ENCODE results near the gene GTF3C4.

GTF3C4 gene, protein sequence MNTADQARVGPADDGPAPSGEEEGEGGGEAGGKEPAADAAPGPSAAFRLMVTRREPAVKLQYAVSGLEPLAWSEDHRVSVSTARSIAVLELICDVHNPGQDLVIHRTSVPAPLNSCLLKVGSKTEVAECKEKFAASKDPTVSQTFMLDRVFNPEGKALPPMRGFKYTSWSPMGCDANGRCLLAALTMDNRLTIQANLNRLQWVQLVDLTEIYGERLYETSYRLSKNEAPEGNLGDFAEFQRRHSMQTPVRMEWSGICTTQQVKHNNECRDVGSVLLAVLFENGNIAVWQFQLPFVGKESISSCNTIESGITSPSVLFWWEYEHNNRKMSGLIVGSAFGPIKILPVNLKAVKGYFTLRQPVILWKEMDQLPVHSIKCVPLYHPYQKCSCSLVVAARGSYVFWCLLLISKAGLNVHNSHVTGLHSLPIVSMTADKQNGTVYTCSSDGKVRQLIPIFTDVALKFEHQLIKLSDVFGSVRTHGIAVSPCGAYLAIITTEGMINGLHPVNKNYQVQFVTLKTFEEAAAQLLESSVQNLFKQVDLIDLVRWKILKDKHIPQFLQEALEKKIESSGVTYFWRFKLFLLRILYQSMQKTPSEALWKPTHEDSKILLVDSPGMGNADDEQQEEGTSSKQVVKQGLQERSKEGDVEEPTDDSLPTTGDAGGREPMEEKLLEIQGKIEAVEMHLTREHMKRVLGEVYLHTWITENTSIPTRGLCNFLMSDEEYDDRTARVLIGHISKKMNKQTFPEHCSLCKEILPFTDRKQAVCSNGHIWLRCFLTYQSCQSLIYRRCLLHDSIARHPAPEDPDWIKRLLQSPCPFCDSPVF

DNA sequence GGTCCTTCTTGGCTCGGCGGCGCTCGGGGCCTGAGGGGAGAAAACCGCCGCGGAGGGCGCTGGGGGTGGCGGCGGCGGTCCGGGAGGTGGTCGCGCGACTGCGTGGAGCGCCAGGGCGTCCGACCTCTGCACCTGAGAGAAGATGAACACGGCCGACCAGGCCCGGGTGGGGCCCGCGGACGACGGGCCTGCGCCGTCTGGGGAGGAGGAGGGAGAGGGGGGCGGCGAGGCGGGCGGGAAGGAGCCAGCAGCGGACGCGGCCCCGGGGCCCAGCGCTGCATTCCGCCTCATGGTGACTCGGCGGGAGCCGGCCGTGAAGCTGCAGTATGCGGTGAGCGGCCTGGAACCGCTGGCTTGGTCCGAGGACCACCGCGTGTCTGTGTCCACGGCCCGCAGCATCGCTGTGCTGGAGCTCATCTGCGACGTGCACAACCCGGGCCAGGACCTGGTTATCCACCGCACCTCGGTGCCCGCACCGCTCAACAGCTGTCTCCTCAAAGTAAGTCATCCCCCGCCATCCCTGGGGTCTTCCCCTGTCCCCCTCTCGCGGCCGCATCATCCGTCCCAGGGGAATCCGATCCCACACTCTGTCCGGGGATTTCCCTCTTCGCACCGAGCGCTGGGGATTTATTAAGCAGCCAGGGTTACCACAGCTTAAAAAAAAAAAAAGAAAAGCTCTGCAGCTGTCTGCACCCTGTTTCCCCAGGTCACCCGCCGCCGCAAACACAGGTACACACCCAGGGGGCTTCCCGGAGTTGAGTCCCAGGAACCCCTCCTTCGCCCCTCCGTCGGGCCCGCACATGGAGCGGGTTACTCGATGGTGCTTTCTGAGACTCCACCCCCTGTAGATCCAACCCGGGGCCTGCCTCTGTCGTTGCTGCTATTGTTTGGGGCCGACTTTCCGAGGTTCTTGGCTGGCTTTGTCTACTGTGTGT is at the start of gene GTF3C4:
TSS of gene GTF3C4 (plus strand) at position 8 of the 935 bp plus-strand sequence. CDS start at position 143, 135 bp downstream.
- DNase-seq = peak; percentile 16

DNA sequence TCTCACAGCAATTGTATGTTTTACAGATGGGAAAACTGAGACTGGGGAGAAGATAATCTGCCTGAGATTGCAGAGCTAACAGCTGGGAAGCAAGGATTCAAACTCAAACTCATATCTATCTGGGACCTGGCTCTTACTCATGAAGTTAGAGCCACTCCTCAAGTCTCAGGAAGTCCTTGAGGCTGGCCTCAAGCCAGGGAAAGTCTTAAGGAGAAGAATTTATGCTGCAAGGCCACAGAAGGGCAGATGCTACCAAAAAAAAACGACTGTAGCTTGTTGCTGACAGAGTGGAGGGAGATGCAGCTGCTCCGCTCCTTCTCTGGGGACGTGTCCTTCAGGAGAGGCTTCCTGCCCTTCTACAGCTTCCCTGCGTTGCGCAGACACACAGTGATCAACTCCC is 48.1 kb upstream of the GTF3C4 start:
- DNase-seq = no peak

DNA sequence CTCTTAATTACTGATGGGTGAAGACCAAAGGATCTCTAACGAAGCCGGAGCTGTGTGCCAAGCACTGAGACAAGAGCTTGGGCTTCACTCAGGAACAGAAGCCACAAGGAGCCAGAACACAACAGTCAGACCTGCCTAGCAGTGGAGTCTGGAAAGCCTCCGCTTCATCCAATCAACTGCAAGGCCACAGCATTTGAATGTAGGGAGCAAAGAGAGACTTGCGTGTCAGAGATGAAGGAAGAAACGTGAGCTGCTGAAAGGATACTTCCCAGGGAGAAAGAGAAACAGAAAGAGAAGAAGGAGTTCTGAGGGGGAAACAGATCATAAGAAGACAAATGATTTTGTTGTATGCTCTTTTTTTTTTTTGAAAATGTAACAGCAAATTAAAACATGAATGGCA is 44.0 kb upstream of the GTF3C4 start:
- no peak for DNase-seq

DNA sequence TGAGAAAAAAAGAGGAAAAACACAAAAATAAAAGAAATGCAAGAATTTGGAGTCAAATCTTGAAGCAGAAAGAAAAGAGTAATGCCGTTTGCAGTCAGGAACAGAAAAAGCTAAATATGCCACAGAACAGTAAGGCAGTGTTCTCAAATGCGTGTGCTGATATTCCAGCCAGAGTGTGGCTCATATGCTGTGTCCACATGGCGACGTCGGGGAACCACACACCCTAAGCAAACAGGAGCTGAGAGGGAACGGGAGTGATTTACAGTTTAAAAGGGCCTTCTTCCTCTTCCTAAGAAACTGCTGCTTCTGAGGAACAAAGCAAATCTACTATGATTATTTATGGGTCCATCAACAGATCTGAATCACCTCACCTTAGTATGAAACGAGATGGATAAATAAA is 43.2 kb upstream of the GTF3C4 start:
- no peak for DNase-seq

DNA sequence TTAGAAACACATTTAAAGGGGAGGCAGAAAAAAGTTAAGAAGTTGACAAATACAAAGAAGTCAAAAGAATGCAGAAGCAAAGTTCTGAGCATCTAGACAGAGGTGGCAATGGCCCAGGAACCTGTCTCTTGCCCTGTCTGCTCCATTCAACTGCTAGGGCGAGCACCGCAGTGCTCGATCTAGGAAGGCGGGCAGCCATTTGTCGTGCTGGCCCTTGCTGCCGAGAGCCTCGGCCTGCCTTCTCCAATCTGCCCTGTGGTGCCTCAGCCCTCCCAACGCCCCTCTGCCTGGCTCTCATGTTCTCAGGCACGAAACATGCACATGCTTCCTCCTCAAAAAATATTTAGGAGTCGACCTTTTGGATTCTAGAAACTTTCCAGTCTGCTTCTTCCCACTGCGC is 42.7 kb upstream of the GTF3C4 start:
- DNase-seq = no peak

DNA sequence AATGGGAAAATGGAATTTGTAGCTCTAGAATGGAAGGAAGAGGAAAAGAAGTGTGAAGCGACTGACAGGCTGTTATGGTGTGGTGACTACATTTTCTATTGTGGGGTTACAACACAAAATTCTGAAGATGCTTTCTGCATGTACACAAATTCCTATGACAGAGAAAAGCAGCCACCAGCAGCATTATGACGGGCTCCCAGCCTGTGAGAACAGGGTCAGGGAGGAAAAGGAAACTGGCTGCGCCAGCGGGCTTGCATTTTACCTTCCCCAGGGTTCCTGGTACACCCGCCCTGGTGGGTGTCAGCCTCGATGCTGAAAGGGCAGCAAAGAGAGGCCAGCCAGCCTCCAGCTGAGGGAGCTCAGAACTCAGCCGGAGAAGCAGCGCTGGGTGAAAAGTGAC is 41.5 kb upstream of the GTF3C4 start:
- DNase-seq = no peak

DNA sequence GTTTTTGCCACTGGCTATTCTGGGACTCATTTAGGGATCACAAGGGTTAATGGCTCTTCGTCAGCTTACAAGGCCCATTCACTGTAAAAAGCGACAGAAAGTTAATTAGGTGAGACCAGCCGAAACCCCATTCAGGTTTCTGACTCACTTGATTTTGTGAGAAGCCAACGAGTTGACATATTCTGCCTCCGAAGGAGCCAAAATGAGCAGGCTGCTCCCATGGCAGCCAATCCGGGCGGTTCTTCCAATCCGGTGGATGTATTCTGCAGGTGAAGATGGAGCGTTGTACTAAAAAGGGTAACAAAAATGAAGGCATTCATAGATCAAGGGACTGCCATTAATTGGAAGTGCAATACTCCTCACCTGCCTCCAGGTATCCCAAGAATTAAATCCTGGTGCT is 40.1 kb upstream of the GTF3C4 start:
- DNase-seq = no peak

DNA sequence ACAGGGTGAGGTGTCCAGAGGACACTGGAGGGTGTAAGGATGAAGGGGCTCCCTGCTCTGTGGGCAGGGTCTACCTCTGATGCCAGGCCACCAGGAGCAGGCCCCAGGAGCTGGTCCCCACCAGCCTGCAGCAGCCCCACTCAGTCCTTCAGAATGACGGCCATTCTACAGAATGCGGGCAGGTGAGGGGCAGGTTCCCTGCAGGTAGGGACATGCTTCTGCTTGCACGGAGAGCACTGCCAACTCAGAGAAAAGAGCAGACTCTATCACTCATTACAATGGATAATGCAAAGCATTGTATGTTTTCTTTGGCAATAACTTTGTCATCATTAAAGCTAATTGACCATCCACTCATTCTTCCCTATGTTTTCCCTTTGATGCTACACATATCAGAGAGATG is 39.5 kb upstream of the GTF3C4 start:
- DNase-seq = no peak

DNA sequence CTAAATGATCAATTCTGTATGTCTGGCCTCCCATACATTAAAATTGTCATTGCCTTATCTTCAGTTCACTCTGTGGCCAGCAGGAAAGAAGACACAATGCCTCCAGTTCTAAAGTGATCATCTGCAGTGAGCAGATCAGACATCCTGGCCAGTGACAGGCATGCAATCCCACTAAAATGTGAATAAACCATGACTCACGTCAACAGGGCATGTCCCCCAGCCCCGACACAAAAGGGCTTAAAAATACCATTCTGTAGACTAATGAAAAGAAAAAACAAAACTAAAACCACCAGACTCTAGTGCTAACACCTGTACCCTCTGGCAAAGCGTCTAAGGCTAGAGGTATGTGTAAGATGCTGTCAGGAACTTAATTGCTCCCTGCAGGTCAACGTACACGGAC is 39.0 kb upstream of the GTF3C4 start:
- no peak for DNase-seq

DNA sequence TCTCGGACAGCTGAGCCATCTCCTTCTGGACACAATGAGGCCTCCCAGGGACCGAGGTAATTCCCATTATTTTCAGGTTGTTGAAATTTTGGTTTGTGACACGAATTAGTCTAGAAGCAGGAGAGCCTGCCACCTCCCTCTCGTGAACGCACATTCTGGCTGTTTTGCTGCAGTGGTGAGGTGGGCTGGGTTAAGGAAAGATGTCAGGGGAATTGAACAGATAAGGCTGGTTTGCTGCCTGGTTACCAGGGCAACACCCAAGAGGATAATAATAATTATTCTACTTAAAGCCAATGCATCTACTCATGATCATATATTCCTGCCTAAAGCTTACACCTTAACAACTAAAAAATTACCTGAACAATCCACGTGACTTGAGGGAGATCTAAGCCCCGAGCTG is 38.6 kb upstream of the GTF3C4 start:
- DNase-seq = no peak

DNA sequence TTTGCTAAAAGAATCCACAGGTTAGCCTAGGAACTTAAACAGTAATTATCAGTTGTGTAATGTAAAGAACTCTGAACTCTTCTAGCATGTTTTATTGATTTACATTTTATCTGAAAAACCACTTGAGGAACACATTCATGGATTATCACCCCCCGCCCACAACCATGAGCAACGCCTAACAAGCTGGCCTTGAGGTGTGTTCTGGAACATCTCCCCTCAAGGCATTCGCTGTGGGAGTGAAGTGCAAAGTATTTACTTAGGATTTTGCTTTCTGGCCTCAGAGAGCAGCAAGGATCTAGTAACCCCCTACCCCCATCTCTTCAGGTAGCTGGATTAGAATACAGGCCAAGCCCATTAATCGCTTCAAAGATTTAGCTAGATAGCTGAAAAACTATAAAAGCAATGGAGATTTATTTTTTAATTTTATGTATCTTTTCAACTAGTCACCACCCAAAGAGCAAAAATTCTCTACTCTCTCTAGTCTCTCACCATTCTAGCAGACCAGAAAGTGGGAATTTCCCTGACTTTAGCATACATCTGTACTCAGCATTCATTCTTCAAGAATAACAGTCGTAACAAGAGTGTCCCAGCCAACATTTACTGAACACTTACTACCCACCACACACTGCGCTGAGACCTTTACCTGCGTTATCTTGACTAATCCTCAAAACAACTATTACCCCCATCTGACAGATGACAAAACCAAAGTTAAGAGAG is 37.7 kb upstream of the GTF3C4 start:
- no peak for DNase-seq

DNA sequence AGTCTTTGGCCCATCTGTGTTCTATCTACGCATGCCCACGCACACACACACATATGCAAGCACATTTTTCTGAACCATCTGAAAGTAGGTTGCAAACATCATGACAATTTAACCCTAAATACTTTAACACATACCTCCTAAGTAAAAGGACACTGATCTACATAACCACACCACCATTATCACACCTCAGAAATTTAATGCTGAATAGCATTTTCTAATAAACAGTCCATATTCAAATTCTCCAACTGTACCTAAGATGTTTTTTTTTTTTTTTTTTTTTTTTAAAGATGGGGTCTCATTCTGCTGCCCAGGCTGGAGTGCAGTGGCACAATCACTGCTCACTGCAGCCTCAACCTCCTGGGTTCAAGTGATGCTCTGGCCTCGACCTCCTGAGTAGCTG is 35.9 kb upstream of the GTF3C4 start:
- no peak for DNase-seq

DNA sequence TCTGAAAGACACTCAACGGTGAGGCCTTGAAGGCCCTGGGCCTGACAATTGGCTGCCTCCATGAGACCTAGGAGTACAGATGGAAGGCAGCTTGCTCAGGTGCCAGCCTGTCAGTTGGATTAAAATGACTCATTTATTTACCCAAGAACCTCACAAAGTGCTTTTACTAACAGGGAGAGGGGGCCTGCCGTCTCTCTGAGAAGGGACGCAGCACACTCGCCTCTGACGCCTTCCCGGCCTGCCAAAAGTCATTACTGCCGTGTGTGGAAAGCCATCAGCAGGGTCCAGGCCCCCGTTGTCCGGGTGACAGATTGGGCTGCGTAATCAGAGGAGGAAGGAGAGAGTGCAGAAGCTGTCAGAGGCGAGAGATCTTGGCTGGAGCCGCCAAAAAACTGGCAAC is 32.9 kb upstream of the GTF3C4 start:
- no peak for DNase-seq

DNA sequence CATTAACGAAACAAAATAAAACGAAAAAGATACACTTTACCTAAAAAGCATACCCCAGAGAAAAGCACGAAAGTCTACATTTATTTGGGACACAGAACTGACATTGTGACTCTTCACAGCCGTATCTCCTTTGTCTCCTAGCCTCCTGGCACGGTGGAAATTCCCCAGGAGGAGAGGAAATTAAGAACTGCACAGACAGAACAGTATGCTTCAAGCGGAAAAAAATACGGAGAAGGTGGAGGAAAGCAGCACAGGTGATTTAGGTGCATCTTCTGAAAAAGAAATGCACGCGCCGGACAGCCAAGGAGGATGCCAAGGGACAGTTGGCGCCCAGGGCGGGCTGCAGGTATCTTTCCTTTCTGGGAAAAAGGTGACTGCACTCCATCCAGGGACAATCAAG is 32.5 kb upstream of the GTF3C4 start:
- no peak for DNase-seq

DNA sequence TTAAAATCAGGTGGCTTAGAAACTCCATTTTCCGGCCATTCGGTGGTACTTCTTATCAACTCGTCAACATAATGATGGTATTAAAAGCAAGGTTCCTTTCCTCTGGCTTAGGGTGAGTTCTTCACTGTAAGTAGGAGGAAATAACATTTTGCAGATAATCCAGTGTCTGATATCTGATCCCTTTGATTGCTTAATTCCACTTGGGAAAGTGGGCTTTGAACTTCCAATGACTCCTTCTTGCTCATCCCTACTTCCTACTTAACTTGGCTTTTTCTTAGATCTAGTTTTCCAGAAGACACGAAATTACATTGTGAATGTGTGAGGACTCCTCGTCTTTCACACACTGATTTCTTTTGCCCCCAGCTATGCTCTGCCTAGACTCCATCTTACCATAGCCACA is 32.0 kb upstream of the GTF3C4 start:
- DNase-seq = no peak

DNA sequence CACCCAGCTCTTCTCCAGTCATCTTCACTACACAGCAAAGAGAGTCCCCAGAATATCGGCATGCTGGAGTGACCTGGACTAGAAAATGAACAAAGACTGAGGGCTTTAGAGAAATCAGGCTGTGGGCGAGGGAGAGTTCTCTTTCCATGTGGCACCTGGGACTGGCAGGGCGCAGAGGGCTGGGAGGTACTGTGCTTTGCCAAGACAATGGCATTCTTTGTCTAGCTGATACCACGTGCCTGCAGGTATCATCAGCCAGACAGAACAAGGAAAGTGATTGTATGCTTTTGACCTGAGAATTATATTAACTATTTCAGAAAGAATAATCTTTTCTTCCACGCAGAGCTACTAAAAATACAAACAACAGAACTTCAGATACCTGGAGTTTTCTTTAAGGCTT is 30.9 kb upstream of the GTF3C4 start:
- DNase-seq = no peak

DNA sequence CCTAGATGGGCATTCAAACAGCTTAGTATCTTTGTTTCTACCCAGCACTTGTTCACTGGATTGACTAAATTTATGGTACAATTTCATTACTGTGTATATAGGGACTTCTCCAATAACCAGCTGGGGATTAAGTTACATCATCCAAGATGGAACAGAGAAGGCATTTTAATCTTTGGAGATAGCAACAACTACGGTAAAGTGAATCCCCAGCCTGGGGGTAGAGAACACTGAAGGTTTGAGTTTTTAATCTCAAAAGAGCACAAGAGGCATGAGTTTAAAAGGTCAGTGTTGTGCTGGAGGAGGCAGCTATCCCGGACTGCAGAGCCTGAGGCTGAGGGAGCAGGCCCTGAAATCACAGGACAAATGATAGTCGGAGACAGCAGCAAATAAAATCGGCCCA is 29.0 kb upstream of the GTF3C4 start:
- DNase-seq = no peak

DNA sequence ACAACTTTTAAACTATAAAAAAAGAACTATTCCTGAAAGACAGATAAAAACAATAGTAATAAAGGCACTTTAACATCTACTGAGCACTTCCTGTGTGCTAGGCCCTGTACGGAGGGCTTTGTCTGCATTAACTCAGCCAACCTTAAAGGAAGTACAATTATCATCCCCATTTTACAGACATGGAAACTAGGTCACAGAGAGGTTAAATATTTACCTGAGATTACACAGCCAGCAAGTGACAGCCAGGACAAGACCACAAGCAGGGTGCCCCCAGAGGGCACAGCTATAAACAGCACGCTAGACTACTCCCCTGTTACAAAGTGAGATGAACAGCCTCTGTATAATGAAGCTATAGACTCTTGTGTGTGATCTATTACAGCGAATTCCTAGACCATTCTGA is 26.0 kb upstream of the GTF3C4 start:
- DNase-seq = no peak

DNA sequence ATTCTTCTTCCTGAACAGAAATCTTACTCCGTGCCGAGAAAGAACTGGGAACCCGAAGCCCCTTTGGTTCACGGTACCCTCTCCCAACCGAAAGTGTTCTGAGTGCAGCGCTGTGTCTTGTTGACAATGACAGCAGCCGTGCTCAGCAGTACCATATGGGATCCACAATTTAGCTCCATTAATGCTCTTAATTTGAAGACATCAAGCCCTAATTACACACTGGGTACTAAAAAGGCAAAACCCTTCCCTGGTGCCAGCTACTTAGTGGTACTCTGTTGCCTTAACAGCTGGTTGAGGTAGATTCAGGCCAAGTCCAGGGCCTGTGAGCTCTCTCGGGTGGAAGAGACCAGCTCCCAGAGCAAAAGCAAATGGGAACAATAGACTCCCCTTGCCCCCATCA is 25.0 kb upstream of the GTF3C4 start:
- DNase-seq = no peak

DNA sequence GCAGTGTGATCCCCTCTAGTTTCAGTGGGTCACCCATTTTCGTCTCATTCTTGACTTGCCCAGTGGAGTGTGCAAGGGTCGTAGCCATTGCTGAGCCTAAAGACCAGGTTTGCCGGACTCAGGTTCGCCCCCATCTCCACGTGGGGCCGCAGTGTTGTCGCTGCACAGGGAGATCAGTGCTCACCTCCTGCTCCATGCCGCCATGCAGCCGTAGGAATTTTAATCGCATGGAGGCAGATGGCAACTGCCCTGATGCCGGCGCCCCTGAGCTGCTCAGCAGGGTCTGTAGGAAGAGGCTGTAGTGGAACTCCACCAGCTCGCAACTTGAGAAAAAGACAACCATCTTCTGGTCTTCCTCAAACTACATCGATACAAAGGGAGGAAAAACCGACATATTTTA is 24.6 kb upstream of the GTF3C4 start:
- no peak for DNase-seq

DNA sequence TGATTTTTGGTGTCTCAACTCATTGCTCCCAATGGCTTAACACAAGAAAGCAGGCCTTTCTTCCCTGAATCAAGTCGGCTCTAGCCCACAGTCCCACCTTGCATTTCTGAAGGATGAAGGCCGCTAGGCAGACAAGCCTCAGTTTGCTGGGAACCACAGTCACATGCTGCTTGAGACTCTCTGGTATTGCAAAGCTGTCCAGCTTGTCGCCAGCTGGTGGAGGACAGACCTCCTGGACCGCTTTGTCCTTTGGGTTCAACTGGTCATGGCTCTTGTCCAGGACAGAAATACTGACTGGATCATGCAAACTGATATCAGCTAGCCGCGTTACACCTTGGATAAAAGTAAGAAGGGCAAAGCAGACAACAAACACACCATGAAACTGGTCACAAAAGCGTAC is 23.5 kb upstream of the GTF3C4 start:
- no peak for DNase-seq

DNA sequence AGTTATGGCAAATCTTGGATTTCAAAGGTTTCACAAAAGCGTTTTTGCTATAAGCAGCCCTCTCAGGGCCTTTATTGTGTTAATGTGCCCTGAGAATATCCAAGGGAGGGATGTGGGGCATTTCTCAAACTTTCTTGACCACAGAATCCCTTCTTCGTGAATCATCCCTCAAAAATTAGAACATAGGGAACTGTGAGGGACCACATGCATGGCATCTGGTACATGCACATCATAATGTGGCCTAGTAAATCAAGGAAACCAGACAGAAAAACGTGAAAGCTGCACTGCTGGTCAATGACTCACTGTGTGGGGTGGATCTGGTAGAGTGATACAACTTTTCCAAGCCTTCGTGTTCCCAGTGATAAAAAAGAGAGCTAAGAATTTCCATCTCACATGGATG is 22.9 kb upstream of the GTF3C4 start:
- DNase-seq = no peak

DNA sequence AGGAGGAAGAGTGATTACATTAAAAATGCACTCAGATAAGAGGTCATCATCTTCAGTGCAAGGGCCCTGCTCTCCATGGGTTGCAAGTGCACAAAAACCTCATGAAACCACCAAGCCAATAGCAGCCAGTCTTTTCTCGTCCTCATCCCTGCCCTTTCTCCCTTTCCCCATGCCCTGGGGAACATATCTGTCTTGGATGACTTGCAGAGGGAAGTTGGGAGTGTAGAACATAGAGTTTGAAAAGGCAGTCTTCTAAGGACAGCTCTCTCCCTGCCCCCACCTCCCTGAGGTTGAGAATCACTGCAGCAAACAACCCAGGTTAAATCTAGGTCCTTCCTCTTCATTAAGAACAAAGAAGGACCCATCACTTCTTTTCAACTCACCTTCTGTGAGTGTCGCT is 22.5 kb upstream of the GTF3C4 start:
- no peak for DNase-seq
